CD4-positive, alpha-beta T cell treated with Interleukin-17A for 1 hour (primary cell): ENCODE results near the gene TMPRSS15.
A peak's percentile ranks its signal among the peaks of the same experiment; 100 is the strongest.
"Not testable (repeated sequence)": the region's sequence is repeated elsewhere in the genome, so short reads cannot be mapped to it uniquely, and the experiment has no call there.

Source experiments
- DNase-seq: peaks from one replicate; pipeline ENCODE4 v3.0.0-alpha.2; 2020

Gene TMPRSS15

GRCh38 chr21:18403735-18404450 is at the start of gene TMPRSS15:
TMPRSS15 (minus strand) TSS chr21:18403785; CDS start chr21:18403622, 163 bp downstream.
- no peak for DNase-seq

- DNase-seq = no peak
These were observed 48.1 kb upstream of the TMPRSS15 start for GRCh38 chr21:18451670-18452069.

- no peak for DNase-seq
These were observed 46.3 kb upstream of the TMPRSS15 start for GRCh38 chr21:18449605-18450550.

GRCh38 chr21:18443701-18444100 is 40.1 kb upstream of the TMPRSS15 start:
- peak; percentile 8 for DNase-seq

- DNase-seq = no peak
These were observed 39.5 kb upstream of the TMPRSS15 start for GRCh38 chr21:18443085-18443484.

GRCh38 chr21:18430341-18430740 is 26.8 kb upstream of the TMPRSS15 start:
- DNase-seq = no peak

GRCh38 chr21:18424276-18424675 is 20.7 kb upstream of the TMPRSS15 start:
- no peak for DNase-seq

GRCh38 chr21:18417141-18417790 is 13.7 kb upstream of the TMPRSS15 start:
- no peak for DNase-seq

GRCh38 chr21:18411565-18411964 is 8.0 kb upstream of the TMPRSS15 start:
- DNase-seq = no peak

GRCh38 chr21:18409579-18409978 is 6.0 kb upstream of the TMPRSS15 start:
- DNase-seq = no peak

- no peak for DNase-seq
These were observed 4.7 kb downstream of the TMPRSS15 start for GRCh38 chr21:18398843-18399242.

GRCh38 chr21:18387994-18388393 is 15.6 kb downstream of the TMPRSS15 start:
- DNase-seq = no peak

- no peak for DNase-seq
These were observed 18.8 kb downstream of the TMPRSS15 start for GRCh38 chr21:18384771-18385170.

- not testable (repeated sequence) for DNase-seq
These were observed 20.5 kb downstream of the TMPRSS15 start for GRCh38 chr21:18382934-18383619.

GRCh38 chr21:18382141-18382540 is 21.4 kb downstream of the TMPRSS15 start:
- no peak for DNase-seq

- no peak for DNase-seq
These were observed 30.0 kb downstream of the TMPRSS15 start for GRCh38 chr21:18373606-18374005.

GRCh38 chr21:18370301-18370700 is 33.3 kb downstream of the TMPRSS15 start:
- DNase-seq = no peak

GRCh38 chr21:18369115-18369514 is 34.5 kb downstream of the TMPRSS15 start:
- no peak for DNase-seq

GRCh38 chr21:18368205-18368604 is 35.4 kb downstream of the TMPRSS15 start:
- no peak for DNase-seq

GRCh38 chr21:18356801-18357200 is 46.8 kb downstream of the TMPRSS15 start:
- DNase-seq = no peak

- no peak for DNase-seq
These were observed 48.6 kb downstream of the TMPRSS15 start for GRCh38 chr21:18354947-18355346.

GRCh38 chr21:18350216-18350615 is 53.4 kb downstream of the TMPRSS15 start:
- DNase-seq = no peak

- DNase-seq = no peak
These were observed 54.1 kb downstream of the TMPRSS15 start for GRCh38 chr21:18349468-18349867.
